Measurements from ENCODE around the gene KDM4E.

GRCh38 chr11:95067841-95068219, 42.8 kb downstream of the KDM4E start:
- TF ChIP-seq POLR2A (IDR thresholded peaks at IDR 0.05) (no peak), CTCF (IDR thresholded peaks at IDR 0.05) (no peak), POLR2AphosphoS5 (IDR thresholded peaks at IDR 0.05) (no peak), EP300 (IDR thresholded peaks at IDR 0.05; ENCODE audit: low read depth) (no peak)

Data from transverse colon (tissue), 4 donors.